Stimulated activated CD8-positive, alpha-beta memory T cell treated with anti-CD3 and anti-CD28 coated beads, Interleukin-12 subunit alpha, Interleukin-12 subunit beta, amount 100 ng/mL, for 24 hours (primary cell): Measurements from ENCODE around the gene MANEAL.
"Not testable (repeated sequence)": the region's sequence is repeated elsewhere in the genome, so short reads cannot be mapped to it uniquely, and the experiment has no call there.

ENCODE experiments used
- DNase-seq: peaks from one replicate; pipeline ENCODE4 v3.0.0-alpha.2; 2020; ENCODE audit errors: extremely low read depth

Gene MANEAL, protein sequence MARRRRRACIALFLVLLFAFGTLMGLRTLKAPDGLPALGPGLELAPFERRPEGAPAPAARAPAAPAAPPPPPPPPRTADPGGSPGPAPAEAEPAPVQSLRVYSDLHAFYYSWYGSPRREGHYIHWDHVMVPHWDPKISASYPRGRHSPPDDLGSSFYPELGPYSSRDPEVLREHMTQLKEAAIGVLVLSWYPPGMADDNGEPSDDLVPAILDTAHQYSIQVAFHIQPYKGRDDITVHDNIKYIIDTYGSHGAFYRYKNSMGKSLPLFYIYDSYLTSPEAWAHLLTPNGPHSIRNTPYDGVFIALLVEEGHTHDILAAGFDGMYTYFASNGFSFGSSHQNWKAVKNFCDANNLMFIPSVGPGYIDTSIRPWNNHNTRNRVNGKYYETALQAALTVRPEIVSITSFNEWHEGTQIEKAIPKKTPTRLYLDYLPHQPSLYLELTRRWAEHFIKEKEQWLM

GRCh38 chr1:37793773-37794371, at the start of gene MANEAL:
TSS of gene MANEAL (plus strand) at chr1:37793847. CDS start at chr1:37794183, 336 bp downstream.
- DNase-seq: no peak

DNA sequence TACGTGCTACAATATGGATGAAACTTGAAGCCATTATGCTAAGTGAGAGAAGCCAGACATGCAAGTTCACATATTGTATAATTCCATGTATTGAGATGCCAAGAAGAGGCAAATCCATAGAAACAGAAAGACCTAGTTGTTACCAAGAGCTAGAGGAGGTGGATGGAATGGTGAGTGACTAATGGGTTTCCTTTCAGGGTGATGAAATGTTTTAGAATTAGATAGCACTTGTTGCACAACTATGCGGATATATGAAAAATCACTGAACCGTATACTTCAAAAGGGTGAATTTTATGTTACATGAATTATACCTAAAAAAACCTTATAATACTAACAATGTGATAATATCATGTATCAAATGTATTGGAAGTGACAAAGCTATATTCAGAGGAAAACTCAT, 46.8 kb upstream of the MANEAL start:
- DNase-seq: no peak

DNA sequence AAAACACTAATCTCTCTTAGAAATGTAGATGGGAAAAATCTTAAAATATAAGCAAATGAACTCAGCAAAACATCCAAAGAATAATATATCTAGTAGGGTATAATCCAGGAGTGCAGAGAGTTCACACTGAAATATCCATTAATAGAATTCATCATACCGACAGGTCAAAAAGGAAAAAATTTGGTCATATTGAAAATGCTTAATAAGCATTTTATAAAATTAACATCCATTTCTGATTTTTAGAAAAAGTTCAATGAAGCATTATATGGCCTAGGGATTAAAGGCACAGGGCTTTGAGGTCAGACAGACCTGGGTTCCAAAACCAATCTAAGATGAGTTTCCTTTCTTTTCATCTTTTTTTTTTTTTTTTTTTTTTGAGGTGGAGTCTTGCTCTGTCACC, 45.1 kb upstream of the MANEAL start:
- no peak for DNase-seq

DNA sequence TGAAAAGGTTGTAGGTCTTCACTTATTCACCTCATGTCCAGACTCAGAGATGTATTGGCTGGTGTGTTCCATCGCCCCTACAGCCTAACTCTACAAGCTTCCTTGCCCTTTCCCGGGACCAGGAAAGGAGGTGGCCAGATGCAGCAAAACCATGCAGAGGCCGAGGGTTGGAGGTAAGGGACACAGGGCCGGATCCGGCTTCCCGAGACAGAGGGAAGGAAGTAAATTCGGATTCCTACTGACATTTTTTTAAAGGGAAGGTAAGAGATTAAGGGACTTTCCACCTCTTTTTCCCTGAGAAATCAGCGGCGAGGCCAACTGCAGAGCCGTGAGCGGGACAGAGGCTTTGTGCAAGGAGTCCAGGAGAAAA, 41.4 kb upstream of the MANEAL start:
- DNase-seq: no peak

- no peak for DNase-seq
These were observed 40.8 kb upstream of the MANEAL start for GRCh38 chr1:37752583-37753471.

- DNase-seq: no peak
These were observed 40.0 kb upstream of the MANEAL start for GRCh38 chr1:37753473-37754321.

GRCh38 chr1:37755290-37755689, 38.4 kb upstream of the MANEAL start:
- DNase-seq: no peak

DNA sequence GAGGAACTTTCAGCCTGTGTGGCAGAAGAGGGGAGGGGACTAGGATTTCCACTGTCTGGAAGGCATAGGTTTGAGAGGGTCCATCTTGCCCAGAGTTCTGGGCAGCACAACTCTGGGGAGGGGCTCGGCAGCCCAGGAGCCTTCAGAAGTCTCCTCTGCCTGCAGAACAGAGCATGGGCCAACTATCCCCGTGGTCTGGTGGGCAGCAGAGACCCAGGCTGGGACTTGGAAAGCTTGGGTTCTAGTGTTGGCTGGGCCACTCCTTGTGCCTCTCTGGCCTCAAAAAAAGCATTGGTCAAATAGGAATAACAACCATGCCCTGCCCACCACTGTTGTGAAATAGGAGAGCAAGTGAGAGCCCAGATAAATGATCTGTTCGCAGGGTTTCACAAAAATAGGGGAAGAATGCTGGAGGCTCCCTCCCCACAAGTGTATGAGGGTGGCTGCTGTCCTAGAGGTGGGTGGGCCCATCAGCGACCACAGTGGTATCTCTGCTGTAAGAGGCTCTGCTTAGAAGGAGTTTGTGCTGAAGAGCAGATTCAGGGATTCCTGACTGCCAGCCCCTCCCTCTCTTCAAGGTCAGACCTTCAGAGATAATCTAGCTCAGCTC, 37.6 kb upstream of the MANEAL start:
- DNase-seq: no peak

DNA sequence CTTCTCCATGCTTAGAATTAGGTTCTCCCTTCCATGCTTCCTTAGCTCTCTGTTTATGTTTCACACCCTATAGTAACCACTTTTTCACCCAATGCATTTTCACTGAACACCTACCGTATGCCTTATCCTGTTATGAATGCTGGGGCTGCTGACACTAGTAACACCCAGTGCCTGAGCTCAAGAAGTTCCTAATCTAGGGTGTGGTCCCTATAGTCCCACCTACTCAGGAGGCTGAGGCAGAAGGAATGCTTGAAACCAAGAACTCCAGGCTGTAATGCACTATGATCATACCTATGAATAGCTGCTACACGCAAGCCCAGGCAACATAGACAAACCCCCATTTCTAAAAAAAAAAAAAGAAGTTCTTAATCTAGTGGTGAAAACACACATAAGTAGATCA, 34.2 kb upstream of the MANEAL start:
- no peak for DNase-seq

GRCh38 chr1:37761416-37762095, 32.1 kb upstream of the MANEAL start:
- DNase-seq: no peak

DNA sequence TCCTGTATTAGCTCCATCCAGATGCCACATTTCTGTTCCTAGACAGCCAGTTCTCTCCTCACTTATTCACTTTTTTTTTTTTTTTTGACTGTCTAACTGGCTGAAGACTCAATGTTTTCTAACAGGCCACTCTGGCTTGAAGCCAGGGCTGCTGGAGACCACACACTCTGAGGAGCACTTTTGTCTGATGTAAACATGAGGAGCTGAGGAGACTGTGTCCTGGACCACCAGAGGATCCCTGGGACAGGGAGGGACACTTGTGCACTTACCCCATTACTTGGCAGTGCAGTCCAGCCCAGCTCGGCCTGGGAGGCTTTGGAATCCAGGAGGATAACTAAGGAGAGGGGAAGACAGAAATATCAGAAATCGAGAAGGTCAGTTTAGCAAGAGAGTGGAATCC, 31.1 kb upstream of the MANEAL start:
- no peak for DNase-seq

DNA sequence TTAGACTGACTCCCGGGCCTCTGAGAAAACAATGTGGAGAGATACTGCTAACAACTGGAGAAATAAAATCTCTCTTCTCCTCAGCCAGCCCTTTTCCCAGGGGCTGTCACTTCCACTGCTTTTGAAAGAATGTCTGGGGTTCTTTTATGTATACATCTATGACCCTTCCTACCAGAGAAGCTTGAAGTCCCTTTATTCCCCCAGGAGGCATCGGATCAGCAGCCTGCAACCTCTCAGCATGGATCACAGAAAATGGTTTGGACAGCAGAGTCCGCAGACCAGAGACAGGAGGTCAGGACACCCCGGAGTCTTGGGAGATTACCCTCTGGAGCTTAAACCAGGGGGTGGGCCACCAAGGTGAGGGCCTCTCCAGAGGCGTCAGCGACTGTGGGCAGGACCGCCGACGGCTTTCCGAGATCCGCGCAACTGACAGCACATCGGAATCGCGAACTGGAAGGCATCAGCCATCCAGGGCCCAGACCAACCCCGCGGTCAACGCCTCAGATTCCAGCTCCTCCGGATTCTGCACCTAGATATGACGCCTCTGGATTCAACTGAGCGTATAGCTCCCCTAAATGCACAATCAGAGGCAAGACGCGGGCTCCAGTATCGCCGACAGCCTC, 29.7 kb upstream of the MANEAL start:
- DNase-seq: no peak

DNA sequence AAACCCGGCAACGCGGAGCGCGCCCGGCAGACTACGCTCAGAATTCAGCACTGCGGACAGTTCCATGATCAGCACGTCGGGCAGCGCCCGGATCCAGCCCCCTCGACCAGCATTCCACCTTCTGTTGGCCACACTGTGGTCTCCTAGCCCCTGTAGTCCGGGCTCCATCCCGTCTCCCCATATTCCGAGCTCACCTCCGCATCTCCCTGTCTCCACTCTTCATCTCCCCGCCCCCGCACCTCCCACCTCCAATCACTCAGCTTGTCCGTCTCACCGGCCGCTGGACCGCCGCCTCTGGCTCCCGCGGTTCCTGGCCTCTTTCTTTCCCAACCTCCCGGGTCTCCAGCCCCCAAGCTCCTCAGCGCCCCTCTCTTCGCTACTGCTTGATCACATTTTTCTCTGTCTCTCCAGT, 29.2 kb upstream of the MANEAL start:
- DNase-seq: no peak

DNA sequence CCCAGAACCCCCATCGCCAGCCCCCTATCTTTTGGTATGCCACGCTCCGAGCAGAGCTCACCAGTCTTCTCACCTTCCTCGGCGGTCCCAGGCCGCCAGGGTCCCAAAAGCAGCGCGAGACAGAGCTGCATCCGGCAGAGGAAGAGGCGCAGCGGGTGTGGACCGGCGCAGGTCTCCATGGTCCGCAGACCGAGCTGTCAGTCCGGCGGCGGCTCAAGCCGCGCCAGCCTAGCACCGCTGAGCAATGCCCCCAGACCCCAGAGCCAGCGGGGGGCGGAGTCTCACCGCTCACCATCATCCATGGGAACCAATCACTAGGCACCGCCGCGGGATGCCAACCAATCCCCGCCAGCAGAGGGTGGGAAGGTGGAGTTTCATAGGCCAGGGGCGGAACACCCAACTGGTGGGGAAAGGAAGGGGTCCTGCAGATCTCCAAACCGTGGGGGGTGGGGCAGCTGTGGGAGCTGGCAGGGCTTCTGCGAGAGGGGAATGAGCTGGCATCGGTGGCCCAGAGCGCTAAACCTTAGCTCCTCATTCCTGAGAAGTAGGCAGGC, 28.7 kb upstream of the MANEAL start, which contains the start of gene EPHA10:
Gene EPHA10, minus strand, starts transcription at position 233 of the 554 bp plus-strand sequence. Its CDS starts 54 bp downstream, at position 179.
- DNase-seq: no peak

DNA sequence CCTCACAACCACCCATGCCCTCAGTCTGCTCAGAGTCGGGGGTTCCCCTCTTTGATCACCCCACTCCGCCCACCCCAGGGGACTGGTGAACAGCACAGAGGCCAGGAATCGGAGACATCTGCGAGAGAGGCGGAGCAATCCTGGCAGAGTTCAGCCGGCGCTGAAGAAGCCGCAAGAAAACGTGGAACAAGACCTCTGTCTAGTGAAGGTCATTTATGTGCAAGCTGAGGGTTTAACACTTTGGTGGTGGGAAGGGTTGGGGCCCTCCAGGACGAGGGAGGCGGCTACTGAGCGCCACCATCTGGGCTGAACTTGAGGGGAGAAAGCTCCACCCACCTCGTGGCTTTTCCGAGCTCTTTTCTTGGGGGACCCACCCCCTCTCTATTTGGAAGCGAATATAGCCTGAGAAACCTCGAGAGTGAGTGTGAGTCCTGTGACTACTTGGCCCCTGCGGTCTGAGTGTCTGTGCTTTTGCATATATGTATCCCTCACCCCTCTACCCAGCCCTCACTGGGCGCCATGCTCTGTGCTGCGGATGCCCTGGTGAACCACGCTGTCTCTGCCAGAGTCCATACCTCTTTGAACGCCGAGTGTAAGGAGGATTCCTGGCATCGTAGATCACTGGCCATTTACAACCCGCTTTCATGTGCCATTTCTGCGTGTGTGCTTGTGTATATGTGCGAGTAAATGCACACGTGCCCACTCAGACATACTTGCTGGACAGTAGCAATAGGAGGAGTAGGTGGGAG, 27.6 kb upstream of the MANEAL start:
- DNase-seq: no peak

GRCh38 chr1:37767488-37767887, 26.2 kb upstream of the MANEAL start:
- no peak for DNase-seq

DNA sequence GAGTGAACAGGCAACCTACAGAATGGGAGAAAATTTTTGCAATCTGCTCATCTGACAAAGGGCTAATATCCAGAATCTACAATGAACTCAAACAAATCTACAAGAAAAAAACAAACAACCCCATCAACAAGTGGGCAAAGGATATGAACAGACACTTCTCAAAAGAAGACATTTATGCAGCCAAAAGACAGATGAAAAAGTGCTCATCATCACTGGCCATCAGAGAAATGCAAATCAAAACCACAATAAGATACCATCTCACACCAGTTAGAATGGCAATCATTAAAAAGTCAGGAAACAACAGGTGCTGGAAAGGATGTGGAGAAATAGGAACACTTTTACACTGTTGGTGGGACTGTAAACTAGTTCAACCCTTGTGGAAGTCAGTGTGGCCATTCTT, 22.2 kb upstream of the MANEAL start:
- not testable (repeated sequence) for DNase-seq

DNA sequence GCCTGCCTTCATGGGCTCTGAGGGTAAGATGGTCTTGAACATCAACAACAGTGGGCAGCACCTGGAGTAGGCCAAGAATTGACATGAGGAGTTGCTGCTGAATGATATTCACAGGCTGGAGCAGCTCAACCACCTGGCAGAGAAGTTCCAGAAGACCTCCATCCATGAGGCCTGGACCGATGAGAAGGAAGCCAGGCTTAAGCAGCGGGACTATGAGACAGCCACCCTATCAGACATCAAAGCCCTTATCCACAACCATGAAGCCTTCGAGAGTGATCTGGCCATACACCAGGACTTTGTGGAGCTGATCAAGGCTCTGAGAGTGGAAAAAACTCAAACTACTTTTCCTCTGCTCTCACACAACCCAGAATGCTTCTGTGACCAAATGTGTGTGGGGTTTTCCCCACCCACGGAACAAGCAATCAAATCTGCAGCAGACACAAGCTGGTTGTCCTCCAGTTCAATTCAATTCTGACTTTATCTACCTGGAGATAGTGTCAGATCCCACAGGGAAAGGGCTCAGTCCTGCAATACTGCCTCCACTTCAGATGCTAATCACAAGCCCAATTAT, 16.6 kb upstream of the MANEAL start:
- no peak for DNase-seq
